Activated T-cell treated with anti-CD3 and anti-CD28 coated beads, Interleukin-2, amount 50 U/mL, for 4 hours (primary cell): ENCODE results near the gene TNFRSF14. TPM values are rescaled to one million over a fixed set of nuclear protein-coding genes. Genes with fewer than 3 reads are reported as not detected.

Experiments used
- ATAC-seq, 2 donors: fragments of 200-7000 bp; cut with Tn5 transposase; one replicate each; pipeline ENCODE4 v1.10.0; 2021
- DNase-seq: peaks from one replicate; pipeline ENCODE4 v3.0.0-alpha.2; 2020
- H3K27me3 Mint-ChIP-seq: one replicate; pipeline ENCODE4 v1.8.0; 2021; ENCODE audit warnings: low read depth, mixed read lengths
- H3K36me3 Mint-ChIP-seq: one replicate; pipeline ENCODE4 v1.8.0; 2022; ENCODE audit warnings: mixed read lengths; ENCODE audit not compliant: insufficient read depth
- H3K4me1 Mint-ChIP-seq: one replicate; pipeline ENCODE4 v1.8.0; 2021; ENCODE audit warnings: low read depth, mixed read lengths
- H3K4me3 Mint-ChIP-seq: one replicate; pipeline ENCODE4 v1.8.0; 2021; ENCODE audit warnings: mild to moderate bottlenecking, moderate library complexity, mixed read lengths
- H3K9me3 Mint-ChIP-seq: one replicate; pipeline ENCODE4 v1.8.0; 2021; ENCODE audit warnings: mixed read lengths
- total RNA-seq, 3 donors: library from RNA; stranded (reverse); gene quantifications; one replicate each; pipeline ENCODE4 v1.2.1, GENCODE V29; 2021

The TNFRSF14 gene
- total RNA-seq, 3 donors from 2014 or later: 99.3 to 164 (median 114) TPM

- ATAC-seq (no peak), DNase-seq (peak; percentile 41)
- H3K4me1 Mint-ChIP-seq: peaks cover 29% of the 10 kb centered on the region
- H3K36me3 Mint-ChIP-seq: no peaks in the 10 kb centered on the region
- peaks cover 29% of the 10 kb centered on the region for H3K27me3 Mint-ChIP-seq
- no peaks in the 10 kb centered on the region for H3K9me3 Mint-ChIP-seq
- H3K4me3 Mint-ChIP-seq: peak overlapping the region; percentile 77
These were observed 27.0 kb upstream of the TNFRSF14 start for GRCh38 chr1:2528966-2529783.

- no peak for ATAC-seq
- Mint-ChIP-seq H3K4me1 (peaks cover 21% of the 10 kb centered on the region), H3K4me3 (peak within 1 kb of the TSS; percentile 77), H3K27me3 (peaks cover 29% of the 10 kb centered on the region), H3K9me3 (no peaks in the 10 kb centered on the region), H3K36me3 (no peaks in the 10 kb centered on the region)
- no peak for DNase-seq
These were observed 26.2 kb upstream of the TNFRSF14 start, which contains the start of gene HES5 for GRCh38 chr1:2529784-2530512. HES5 (minus strand) TSS chr1:2530263; CDS start chr1:2530164, 99 bp downstream.

GRCh38 chr1:2530513-2531361 is 25.4 kb upstream of the TNFRSF14 start:
- peak overlapping the region; percentile 54 for H3K4me3 Mint-ChIP-seq
- ATAC-seq (no peak), DNase-seq (no peak)
- no peaks in the 10 kb centered on the region for H3K9me3 Mint-ChIP-seq
- peaks cover 32% of the 10 kb centered on the region for H3K27me3 Mint-ChIP-seq
- H3K36me3 Mint-ChIP-seq: no peaks in the 10 kb centered on the region
- peaks cover 18% of the 10 kb centered on the region for H3K4me1 Mint-ChIP-seq

DNA sequence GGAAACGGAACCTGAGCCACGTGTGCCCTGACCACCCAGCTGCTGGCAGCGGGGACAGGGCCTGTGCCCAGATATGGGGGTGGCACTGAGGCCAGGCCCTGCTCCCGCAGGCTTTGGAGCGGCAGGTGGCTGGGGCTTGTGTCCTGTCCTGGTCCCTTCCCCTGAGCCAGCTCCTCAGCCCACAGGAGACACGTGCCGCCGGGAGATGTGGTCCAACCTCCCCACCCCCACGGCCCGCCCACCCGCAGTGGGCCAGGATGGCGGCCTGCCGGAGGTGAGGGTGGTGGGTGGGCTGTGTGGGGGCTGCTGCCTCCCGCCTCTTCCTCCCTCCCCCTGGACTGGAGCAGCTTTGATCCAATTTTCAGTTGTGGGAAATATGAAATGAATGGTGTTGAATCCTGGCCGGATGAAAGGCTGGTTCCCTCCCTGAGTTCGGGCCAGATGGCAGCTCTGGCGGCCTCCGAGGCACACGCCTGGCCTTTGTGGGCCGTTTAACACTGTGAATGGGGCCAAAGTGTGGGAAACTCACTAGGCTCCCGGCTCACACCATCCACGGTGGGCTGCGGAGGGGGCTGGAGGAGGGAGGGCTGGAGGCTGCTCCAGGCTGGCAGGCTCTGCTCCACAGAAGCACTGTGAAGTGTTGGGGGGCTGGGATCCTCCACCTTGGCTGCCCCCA is 23.5 kb upstream of the TNFRSF14 start:
- no peak overlapping the region for H3K4me3 Mint-ChIP-seq
- peaks cover 30% of the 10 kb centered on the region for H3K27me3 Mint-ChIP-seq
- no peaks in the 10 kb centered on the region for H3K36me3 Mint-ChIP-seq
- no peaks in the 10 kb centered on the region for H3K9me3 Mint-ChIP-seq
- H3K4me1 Mint-ChIP-seq: peaks cover 12% of the 10 kb centered on the region
- ATAC-seq (no peak), DNase-seq (no peak)

DNA sequence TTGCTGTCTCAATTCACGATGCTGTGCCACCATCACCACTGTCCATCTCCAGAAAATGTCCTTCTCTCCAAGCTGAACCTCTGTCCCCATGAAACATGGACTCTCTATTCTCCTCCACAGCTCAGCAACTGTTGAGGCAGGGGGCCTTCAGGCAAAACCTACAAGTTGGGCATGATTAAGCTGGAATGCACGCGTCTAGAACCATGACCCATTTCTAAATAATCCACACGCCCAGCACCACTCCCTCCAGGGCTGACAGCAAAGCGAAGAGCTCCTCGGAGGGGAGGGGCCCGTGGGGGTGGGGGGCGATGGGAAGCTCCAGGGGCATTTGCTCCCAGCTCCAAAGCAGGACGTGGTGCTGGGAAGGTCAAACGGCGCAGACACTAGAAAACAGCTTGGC is 22.8 kb upstream of the TNFRSF14 start:
- H3K27me3 Mint-ChIP-seq: peaks cover 30% of the 10 kb centered on the region
- no peak for ATAC-seq
- H3K36me3 Mint-ChIP-seq: no peaks in the 10 kb centered on the region
- H3K4me1 Mint-ChIP-seq: peaks cover 12% of the 10 kb centered on the region
- DNase-seq: no peak
- H3K4me3 Mint-ChIP-seq: no peak overlapping the region
- no peaks in the 10 kb centered on the region for H3K9me3 Mint-ChIP-seq

DNA sequence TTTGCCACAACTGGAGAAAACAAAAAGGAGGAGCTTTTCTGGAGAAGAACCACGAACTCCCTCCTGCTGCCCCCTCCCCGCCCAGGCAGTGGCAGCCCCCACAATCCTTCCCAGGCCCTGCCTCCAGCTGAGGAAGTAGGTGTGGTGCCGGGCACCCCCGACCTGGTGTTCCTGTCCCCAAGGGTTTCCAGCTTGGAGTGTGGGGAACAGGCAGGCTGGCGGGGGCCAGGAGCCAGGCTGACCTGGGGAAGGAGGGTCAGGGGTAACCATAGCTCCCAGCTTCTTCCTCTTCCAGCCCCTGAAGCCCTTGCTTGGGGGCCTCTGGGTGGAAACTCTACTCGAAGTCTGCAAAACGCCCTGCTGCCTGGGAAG is 21.9 kb upstream of the TNFRSF14 start:
- Mint-ChIP-seq H3K4me1 (peaks cover 7% of the 10 kb centered on the region), H3K36me3 (no peaks in the 10 kb centered on the region), H3K9me3 (no peaks in the 10 kb centered on the region), H3K4me3 (no peak overlapping the region), H3K27me3 (peaks cover 25% of the 10 kb centered on the region)
- DNase-seq: no peak
- no peak for ATAC-seq

DNA sequence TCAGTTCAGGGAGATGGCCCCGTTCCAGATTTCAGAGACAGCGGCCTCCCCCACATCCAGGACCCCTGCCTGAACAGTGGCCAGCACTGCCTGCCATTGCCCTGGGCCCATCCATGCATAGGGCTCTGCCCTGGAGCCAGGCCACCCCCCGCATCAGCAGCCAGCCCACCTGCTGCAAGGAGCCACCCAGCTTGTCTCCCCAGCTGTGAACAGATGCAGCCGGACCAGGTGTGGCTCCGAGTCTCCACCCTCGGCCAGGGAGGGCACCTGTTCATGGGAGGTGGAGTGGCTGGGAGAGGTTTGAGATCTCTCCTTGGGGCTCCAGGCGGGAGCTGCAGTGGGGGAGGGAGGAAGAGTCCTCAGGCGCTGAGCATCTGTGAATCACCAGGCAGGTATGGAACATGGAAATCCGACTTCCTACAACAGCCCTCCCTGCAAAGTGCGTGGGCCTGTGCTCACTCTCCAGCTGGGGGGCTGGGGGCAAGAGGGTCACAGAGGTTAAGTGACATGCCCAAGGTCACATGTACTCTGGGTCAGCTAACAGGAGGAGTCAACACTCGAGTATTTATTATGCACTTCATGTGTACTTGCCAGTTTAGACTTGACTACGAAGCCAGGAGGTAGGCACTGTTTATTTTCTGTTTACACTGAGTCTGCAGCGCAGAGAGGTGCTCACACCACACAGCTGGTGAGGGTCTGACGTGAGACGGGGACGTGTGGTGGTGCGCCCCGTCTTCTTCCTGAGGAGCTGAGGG is 21.3 kb upstream of the TNFRSF14 start:
- H3K4me1 Mint-ChIP-seq: peaks cover 7% of the 10 kb centered on the region
- H3K4me3 Mint-ChIP-seq: no peak overlapping the region
- DNase-seq (no peak), ATAC-seq (no peak)
- no peaks in the 10 kb centered on the region for H3K36me3 Mint-ChIP-seq
- no peaks in the 10 kb centered on the region for H3K9me3 Mint-ChIP-seq
- peaks cover 25% of the 10 kb centered on the region for H3K27me3 Mint-ChIP-seq

DNA sequence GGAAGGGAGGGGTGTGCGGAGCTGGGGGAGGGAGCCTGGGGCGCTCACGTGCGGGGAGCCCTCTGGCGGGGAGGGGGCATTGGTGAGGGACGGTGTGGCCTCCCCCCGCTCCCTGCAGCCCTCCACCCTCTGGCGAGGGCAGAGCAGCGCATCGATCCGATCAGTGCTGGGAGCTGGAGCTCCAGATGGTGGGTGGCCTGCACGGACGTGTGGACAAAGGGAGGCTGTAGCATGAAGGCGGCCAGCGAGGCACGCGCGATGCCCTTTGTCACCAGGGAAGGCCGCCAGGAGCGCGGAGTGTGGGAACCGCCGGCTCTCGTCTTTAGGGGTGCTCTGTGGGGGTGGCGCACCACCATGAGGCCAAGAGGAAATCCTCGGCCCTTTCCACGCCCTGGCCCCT is 20.7 kb upstream of the TNFRSF14 start:
- H3K4me3 Mint-ChIP-seq: no peak overlapping the region
- peaks cover 25% of the 10 kb centered on the region for H3K27me3 Mint-ChIP-seq
- DNase-seq (no peak), ATAC-seq (no peak)
- peaks cover 7% of the 10 kb centered on the region for H3K4me1 Mint-ChIP-seq
- H3K36me3 Mint-ChIP-seq: no peaks in the 10 kb centered on the region
- H3K9me3 Mint-ChIP-seq: no peaks in the 10 kb centered on the region

DNA sequence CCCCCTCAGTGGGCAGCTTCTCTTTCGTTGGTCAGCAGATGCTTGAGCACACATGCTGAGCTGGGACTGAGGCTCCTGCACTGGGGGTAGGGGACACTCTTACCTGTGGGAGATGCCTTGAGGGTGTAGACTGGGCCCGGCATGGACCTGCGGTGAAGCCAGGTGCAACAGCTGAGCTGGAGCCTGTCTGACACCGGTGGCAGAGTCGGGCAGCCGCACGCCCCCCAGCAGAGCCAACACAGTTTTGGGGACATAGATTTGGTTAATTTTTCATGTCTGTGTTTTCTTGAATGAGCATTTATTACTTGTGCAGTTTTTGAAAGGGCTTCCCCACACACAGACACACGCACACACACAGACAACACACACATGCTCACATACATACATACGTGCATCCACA is 20.2 kb upstream of the TNFRSF14 start:
- Mint-ChIP-seq H3K36me3 (no peaks in the 10 kb centered on the region), H3K9me3 (no peaks in the 10 kb centered on the region), H3K27me3 (peaks cover 21% of the 10 kb centered on the region), H3K4me1 (peaks cover 2% of the 10 kb centered on the region), H3K4me3 (no peak overlapping the region)
- DNase-seq (no peak), ATAC-seq (no peak)

DNA sequence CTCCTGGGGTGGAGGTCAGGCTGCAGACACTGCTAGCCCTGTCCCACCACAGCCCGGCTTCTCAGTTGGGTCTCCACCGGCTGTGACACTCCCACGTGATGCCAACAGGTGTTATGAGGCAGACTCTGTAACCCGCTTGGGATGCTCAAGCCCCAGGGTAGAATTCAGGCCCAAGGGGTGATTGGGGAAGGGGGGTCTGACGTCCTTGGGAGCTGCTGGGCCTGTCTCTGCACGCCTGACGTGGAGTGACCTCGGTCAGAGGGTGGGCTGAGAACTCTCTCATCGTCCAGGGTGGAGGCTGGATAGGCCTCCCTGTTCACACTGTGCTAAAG is 18.4 kb upstream of the TNFRSF14 start:
- H3K4me1 Mint-ChIP-seq: peaks cover 4% of the 10 kb centered on the region
- ATAC-seq (no peak), DNase-seq (no peak)
- H3K4me3 Mint-ChIP-seq: no peak overlapping the region
- no peaks in the 10 kb centered on the region for H3K36me3 Mint-ChIP-seq
- H3K27me3 Mint-ChIP-seq: peaks cover 12% of the 10 kb centered on the region
- H3K9me3 Mint-ChIP-seq: no peaks in the 10 kb centered on the region

DNA sequence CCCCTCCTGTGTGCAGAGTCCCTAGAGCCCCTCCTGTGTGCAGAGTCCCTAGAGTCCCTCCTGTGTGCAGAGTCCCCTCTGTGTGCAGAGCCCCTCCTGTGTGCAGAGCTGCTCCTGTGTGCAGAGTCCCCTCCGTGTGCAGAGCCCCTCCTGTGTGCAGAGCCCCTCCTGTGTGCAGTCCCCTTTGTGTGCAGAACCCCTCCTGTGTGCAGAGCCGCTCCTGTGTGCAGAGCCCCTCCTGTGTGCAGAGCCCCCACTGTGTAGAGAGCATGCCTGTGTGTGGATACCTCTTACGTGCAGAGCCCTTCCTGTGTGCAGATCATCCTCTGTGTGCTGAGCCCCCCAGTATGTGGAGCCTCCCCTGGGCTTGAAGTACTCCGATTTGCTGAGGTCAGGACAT is 17.8 kb upstream of the TNFRSF14 start:
- DNase-seq: no peak
- Mint-ChIP-seq H3K4me1 (peaks cover 4% of the 10 kb centered on the region), H3K4me3 (no peak overlapping the region), H3K9me3 (no peaks in the 10 kb centered on the region), H3K36me3 (no peaks in the 10 kb centered on the region), H3K27me3 (peaks cover 8% of the 10 kb centered on the region)
- ATAC-seq: no peak

DNA sequence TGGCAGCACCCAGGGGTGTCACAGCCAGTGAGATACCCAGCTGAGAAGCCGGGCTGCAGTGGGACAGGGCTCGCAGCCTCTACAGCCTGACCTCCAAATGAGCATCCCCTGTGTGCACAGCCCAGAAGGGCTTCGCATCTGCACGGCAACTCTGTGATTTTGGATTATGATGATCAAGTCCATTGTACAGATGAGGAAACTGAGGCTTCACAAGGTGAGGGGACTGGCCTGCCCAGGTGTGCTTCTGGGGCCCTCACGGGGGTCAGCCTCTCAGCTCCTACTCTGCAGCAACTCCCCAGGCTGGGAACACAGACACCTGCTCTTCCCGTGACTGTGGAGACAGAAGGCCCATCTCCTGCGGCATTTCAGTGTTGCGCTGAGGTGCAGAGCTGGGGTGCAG is 17.3 kb upstream of the TNFRSF14 start:
- Mint-ChIP-seq H3K36me3 (no peaks in the 10 kb centered on the region), H3K4me3 (no peak overlapping the region), H3K27me3 (peaks cover 5% of the 10 kb centered on the region), H3K9me3 (no peaks in the 10 kb centered on the region), H3K4me1 (peaks cover 4% of the 10 kb centered on the region)
- ATAC-seq (no peak), DNase-seq (no peak)

DNA sequence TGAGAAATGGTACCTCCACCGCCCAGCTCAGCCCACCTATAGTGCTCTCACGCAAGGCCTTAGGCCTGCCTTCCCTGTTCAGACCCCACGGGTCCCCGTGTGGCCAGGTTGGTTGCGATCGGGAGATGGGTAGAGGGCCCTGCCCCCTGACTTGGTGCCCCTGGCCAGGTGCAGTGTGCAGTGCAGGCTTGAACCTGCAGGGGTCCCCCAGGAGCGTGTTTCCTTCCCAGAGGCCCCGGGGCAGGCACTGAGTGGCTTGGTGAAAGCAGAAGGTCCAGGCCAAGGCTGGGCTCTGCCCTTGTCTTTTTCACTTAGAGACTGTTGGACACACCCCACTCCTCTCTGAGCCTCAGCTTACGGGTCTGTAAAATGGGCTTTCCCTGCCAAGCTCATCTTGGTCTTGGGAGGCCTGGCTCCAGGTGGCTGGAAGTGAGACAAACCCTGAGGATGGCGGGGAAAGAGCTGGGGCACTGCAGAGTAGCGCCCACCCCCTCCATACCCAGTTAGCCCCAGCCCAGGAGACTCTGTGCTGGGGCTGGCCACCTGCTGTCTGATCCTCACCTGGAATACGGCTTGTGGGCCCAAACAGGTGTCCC is 16.8 kb upstream of the TNFRSF14 start:
- no peak for DNase-seq
- peaks cover 3% of the 10 kb centered on the region for H3K27me3 Mint-ChIP-seq
- ATAC-seq: peak; percentile 39 to 47
- H3K36me3 Mint-ChIP-seq: no peaks in the 10 kb centered on the region
- no peak overlapping the region for H3K4me3 Mint-ChIP-seq
- H3K4me1 Mint-ChIP-seq: peaks cover 8% of the 10 kb centered on the region
- H3K9me3 Mint-ChIP-seq: no peaks in the 10 kb centered on the region
